ENCODE measurements around the gene MID1IP1. TPM values are rescaled to one million over a fixed set of nuclear protein-coding genes. Genes with fewer than 3 reads are reported as not detected.

Gene MID1IP1
- total and polyA plus RNA-seq, 2 of the 13 experiments (the other 11 are each of a cell fraction or from before 2014, with no cell fraction given), result 35.7 to 36.1 TPM

DNA sequence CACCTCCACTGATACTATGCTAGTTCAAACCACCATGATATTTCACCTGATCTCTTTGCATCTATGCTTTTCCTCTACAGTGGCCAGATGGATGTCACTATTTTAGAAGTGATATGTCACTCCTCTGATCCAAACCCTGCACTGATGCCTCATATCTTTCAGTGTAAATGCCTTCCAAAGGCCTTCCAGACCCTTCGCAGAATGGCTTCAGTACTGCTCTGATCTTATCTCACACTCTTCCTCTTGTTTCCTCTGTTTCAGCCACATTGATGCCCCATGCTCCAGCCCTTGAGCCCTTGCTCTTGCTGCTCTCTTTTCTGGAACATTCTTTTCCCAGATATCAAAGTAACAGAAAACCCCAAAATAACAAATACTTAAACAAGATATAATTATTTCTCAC is 17.9 kb downstream of the MID1IP1 start:
- intact Hi-C loops (cut with micrococcal nuclease; ENCODE audit: unreplicated experiment), result no loop called here
- no peaks in the 10 kb centered on the region for H3K9me3 ChIP-seq (ENCODE audit: low read length)
- no peak overlapping the region for H2AFZ ChIP-seq (ENCODE audit: low read length)
- BruUV-seq (replicated peaks), result no TSS peak
- no peak overlapping the region for H3K27ac ChIP-seq (ENCODE audit: extremely low read length, insufficient read depth, low read length)
- peaks cover 16% of the 10 kb centered on the region for H3K4me1 ChIP-seq (ENCODE audit: insufficient read depth, low read length)
- no peaks in the 10 kb centered on the region for H4K20me1 ChIP-seq (ENCODE audit: insufficient read depth, low read length)
- H3K27me3 ChIP-seq (ENCODE audit: control insufficient read depth in 1 of 2, insufficient read depth in 2 of 2, low read length in 2 of 2), result no peaks in the 10 kb centered on the region
- no peaks in the 10 kb centered on the region for H3K79me2 ChIP-seq (ENCODE audit: insufficient read depth, low read length)
- FAIRE-seq, result no peak
- POLR2A ChIA-PET, result no interaction called here
- no peak overlapping the region for H3K4me2 ChIP-seq (ENCODE audit: low read depth, low read length)
- no peak overlapping the region for H3K9ac ChIP-seq (ENCODE audit: insufficient read depth, low read depth, low read length)
- H3K36me3 ChIP-seq (replicated peaks in 1 of 2; ENCODE audit: control insufficient read depth in 1 of 2, insufficient read depth in 2 of 2, low read length in 2 of 2), result no peaks in the 10 kb centered on the region
- in situ Hi-C loops (cut with HindIII; ENCODE audit: extremely low pct_ligation_motif_present, low pct_unique_long_range_greater_than_20kb), result loop anchor here (25.0 kb wide), 1 partner anchor 168 kb away; no protein-coding TSS in a partner anchor
- DNase-seq (ENCODE audit: low spot score), result no peak
- ATAC-seq, result no peak
- no peak overlapping the region for H3K4me3 ChIP-seq (replicated peaks in 1 of 3; ENCODE audit: insufficient read depth in 1 of 3, low read depth in 2 of 3, low read length in 3 of 3)
- CTCF ChIA-PET (ENCODE audit: low intra/inter-chr PET ratio, low total read pairs), result no interaction called here
- WGBS (ENCODE audit: low lambda C conversion rate), result 93% methylated on average over 1 of the region's 1 CpG
- TF ChIP-seq ZNF749 (CRISPR knock-in tag; IDR thresholded peaks at IDR 0.05; ENCODE audit: borderline replicate concordance) (no peak), PLRG1 (conservative IDR thresholded peaks at IDR 0.05) (no peak), ZNF33A (CRISPR knock-in tag; IDR thresholded peaks at IDR 0.05; ENCODE audit: borderline replicate concordance) (no peak), FOXA1 (IDR thresholded peaks at IDR 0.05) (no peak), FOXA1 (CRISPR knock-in tag; IDR thresholded peaks at IDR 0.05) (no peak), IRF2 (CRISPR knock-in tag; IDR thresholded peaks at IDR 0.05) (no peak), ETV5 (CRISPR knock-in tag; IDR thresholded peaks at IDR 0.05; ENCODE audit: borderline replicate concordance) (no peak), ZNF629 (CRISPR knock-in tag; conservative IDR thresholded peaks at IDR 0.05) (no peak), ZFX (CRISPR knock-in tag; IDR thresholded peaks at IDR 0.05; ENCODE audit: low read depth) (no peak), TOPORS (CRISPR knock-in tag; IDR thresholded peaks at IDR 0.05) (no peak), BRD4 (CRISPR knock-in tag; IDR thresholded peaks at IDR 0.05) (no peak), NR2C2 (CRISPR knock-in tag; IDR thresholded peaks at IDR 0.05; ENCODE audit: borderline replicate concordance) (no peak), PHF20 (CRISPR knock-in tag; IDR thresholded peaks at IDR 0.05) (no peak), SMARCE1 (IDR thresholded peaks at IDR 0.05; ENCODE audit: borderline replicate concordance) (no peak), FOXJ3 (CRISPR knock-in tag; IDR thresholded peaks at IDR 0.05; ENCODE audit: borderline replicate concordance) (no peak)
- TF ChIP-seq, protein P1, sequence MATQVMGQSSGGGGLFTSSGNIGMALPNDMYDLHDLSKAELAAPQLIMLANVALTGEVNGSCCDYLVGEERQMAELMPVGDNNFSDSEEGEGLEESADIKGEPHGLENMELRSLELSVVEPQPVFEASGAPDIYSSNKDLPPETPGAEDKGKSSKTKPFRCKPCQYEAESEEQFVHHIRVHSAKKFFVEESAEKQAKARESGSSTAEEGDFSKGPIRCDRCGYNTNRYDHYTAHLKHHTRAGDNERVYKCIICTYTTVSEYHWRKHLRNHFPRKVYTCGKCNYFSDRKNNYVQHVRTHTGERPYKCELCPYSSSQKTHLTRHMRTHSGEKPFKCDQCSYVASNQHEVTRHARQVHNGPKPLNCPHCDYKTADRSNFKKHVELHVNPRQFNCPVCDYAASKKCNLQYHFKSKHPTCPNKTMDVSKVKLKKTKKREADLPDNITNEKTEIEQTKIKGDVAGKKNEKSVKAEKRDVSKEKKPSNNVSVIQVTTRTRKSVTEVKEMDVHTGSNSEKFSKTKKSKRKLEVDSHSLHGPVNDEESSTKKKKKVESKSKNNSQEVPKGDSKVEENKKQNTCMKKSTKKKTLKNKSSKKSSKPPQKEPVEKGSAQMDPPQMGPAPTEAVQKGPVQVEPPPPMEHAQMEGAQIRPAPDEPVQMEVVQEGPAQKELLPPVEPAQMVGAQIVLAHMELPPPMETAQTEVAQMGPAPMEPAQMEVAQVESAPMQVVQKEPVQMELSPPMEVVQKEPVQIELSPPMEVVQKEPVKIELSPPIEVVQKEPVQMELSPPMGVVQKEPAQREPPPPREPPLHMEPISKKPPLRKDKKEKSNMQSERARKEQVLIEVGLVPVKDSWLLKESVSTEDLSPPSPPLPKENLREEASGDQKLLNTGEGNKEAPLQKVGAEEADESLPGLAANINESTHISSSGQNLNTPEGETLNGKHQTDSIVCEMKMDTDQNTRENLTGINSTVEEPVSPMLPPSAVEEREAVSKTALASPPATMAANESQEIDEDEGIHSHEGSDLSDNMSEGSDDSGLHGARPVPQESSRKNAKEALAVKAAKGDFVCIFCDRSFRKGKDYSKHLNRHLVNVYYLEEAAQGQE (IDR thresholded peaks at IDR 0.05; ENCODE audit: borderline replicate concordance in 1 of 2, low read depth in 1 of 2, low read length in 2 of 2), result no peak
- TF ChIP-seq, protein P2, sequence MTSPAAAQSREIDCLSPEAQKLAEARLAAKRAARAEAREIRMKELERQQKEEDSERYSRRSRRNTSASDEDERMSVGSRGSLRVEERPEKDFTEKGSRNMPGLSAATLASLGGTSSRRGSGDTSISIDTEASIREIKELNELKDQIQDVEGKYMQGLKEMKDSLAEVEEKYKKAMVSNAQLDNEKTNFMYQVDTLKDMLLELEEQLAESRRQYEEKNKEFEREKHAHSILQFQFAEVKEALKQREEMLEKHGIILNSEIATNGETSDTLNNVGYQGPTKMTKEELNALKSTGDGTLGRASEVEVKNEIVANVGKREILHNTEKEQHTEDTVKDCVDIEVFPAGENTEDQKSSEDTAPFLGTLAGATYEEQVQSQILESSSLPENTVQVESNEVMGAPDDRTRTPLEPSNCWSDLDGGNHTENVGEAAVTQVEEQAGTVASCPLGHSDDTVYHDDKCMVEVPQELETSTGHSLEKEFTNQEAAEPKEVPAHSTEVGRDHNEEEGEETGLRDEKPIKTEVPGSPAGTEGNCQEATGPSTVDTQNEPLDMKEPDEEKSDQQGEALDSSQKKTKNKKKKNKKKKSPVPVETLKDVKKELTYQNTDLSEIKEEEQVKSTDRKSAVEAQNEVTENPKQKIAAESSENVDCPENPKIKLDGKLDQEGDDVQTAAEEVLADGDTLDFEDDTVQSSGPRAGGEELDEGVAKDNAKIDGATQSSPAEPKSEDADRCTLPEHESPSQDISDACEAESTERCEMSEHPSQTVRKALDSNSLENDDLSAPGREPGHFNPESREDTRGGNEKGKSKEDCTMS (CRISPR knock-in tag; conservative IDR thresholded peaks at IDR 0.05), result no peak
- TF ChIP-seq, protein P3, sequence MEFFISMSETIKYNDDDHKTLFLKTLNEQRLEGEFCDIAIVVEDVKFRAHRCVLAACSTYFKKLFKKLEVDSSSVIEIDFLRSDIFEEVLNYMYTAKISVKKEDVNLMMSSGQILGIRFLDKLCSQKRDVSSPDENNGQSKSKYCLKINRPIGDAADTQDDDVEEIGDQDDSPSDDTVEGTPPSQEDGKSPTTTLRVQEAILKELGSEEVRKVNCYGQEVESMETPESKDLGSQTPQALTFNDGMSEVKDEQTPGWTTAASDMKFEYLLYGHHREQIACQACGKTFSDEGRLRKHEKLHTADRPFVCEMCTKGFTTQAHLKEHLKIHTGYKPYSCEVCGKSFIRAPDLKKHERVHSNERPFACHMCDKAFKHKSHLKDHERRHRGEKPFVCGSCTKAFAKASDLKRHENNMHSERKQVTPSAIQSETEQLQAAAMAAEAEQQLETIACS (CRISPR knock-in tag; IDR thresholded peaks at IDR 0.05), result no peak
